ENCODE data around the gene PTPRN2. TPM values are rescaled to one million over a fixed set of nuclear protein-coding genes. Genes with fewer than 3 reads are reported as not detected.
A peak's percentile ranks its signal among the peaks of the same experiment; 100 is the strongest.

The PTPRN2 gene
- total and polyA plus RNA-seq, 9 of the 15 experiments (the other 6 are each of a cell fraction or from before 2014, with no cell fraction given) = not detected

GRCh38 chr7:157498657-157499056 is 1089.0 kb downstream of the PTPRN2 start:
- Histone ChIP-seq H3K27me3 (ENCODE audit: control insufficient read depth in 2 of 2, insufficient read depth in 2 of 2, low read length in 2 of 2) (peaks cover 47 to 90% of the 10 kb centered on the region in 2 experiments; a peak in 4 of 5 replicates), H3K4me3 (no peak overlapping the region), H3K9me1 (ENCODE audit: control insufficient read depth, insufficient read depth, low read length) (no peaks in the 10 kb centered on the region), H3K9me3 (replicated peaks; ENCODE audit: control insufficient read depth, insufficient read depth, low read depth, low read length) (no peaks in the 10 kb centered on the region), H3K79me2 (ENCODE audit: control insufficient read depth, insufficient read depth, low read length) (no peaks in the 10 kb centered on the region), H3K4me2 (ENCODE audit: insufficient read depth, low read length) (no peak overlapping the region), H4K20me1 (replicated peaks; ENCODE audit: control insufficient read depth, insufficient read depth, low read length) (peaks cover 5% of the 10 kb centered on the region; the same call in 1 of the 2 replicates), H3K9ac (ENCODE audit: insufficient read depth in 1 of 2, low read depth in 2 of 2, low read length in 2 of 2) (no peak overlapping the region), H3K36me3 (ENCODE audit: control insufficient read depth, insufficient read depth, low read length) (no peaks in the 10 kb centered on the region), H3K4me1 (replicated peaks in 1 of 2; ENCODE audit: control insufficient read depth in 2 of 2, insufficient read depth in 2 of 2, low read length in 2 of 2) (peaks cover 0 to 9% of the 10 kb centered on the region in 2 experiments; a peak in 1 of 5 replicates), H2AFZ (ENCODE audit: low read depth, low read length) (no peak overlapping the region), H3K27ac (ENCODE audit: extremely low read depth, low read depth, low read length) (no peak overlapping the region)
- BruUV-seq (replicated peaks) = no TSS peak
- intact Hi-C loops (cut with micrococcal nuclease) = no loop called here
- 5% methylated on average over 12 of the region's 12 CpGs for WGBS (ENCODE audit: insufficient coverage, low coverage, missing lambda C conversion rate)
- DNase-seq (ENCODE audit: extremely low read depth in 1 of 4, low spot score in 3 of 4) (no peak), FAIRE-seq (no peak), ATAC-seq (peak; percentile 11; the same call in 2 of the 3 replicates)
- TF ChIP-seq NRF1 (conservative IDR thresholded peaks at IDR 0.05 in 1 of 2, IDR thresholded peaks at IDR 0.05 in 1 of 2) = peak in 1 of 2 experiments; percentile 14; a peak in 1 of 4 replicates
- no peak for TF ChIP-seq CHD1 (IDR thresholded peaks at IDR 0.05; ENCODE audit: low read length)
- POLR2A ChIA-PET = no interaction called here
- CTCF ChIA-PET (ENCODE audit: low intra/inter-chr PET ratio) = no interaction called here
- in situ Hi-C loops (cut with MboI) = no loop called here

GRCh38 chr7:157497744-157498651 is 1089.6 kb downstream of the PTPRN2 start:
- Histone ChIP-seq H3K9me3 (replicated peaks; ENCODE audit: control insufficient read depth, insufficient read depth, low read depth, low read length) (no peaks in the 10 kb centered on the region), H3K9ac (ENCODE audit: insufficient read depth in 1 of 2, low read depth in 2 of 2, low read length in 2 of 2) (no peak overlapping the region), H3K9me1 (ENCODE audit: control insufficient read depth, insufficient read depth, low read length) (no peaks in the 10 kb centered on the region), H2AFZ (ENCODE audit: low read depth, low read length) (no peak overlapping the region), H3K27ac (ENCODE audit: extremely low read depth, low read depth, low read length) (no peak overlapping the region), H3K27me3 (ENCODE audit: control insufficient read depth in 2 of 2, insufficient read depth in 2 of 2, low read length in 2 of 2) (peaks cover 47 to 90% of the 10 kb centered on the region in 2 experiments; a peak in 4 of 5 replicates), H3K79me2 (ENCODE audit: control insufficient read depth, insufficient read depth, low read length) (no peaks in the 10 kb centered on the region), H3K4me3 (no peak overlapping the region), H4K20me1 (replicated peaks; ENCODE audit: control insufficient read depth, insufficient read depth, low read length) (peaks cover 5% of the 10 kb centered on the region; the same call in 1 of the 2 replicates), H3K4me2 (ENCODE audit: insufficient read depth, low read length) (no peak overlapping the region), H3K36me3 (ENCODE audit: control insufficient read depth, insufficient read depth, low read length) (no peaks in the 10 kb centered on the region), H3K4me1 (replicated peaks in 1 of 2; ENCODE audit: control insufficient read depth in 2 of 2, insufficient read depth in 2 of 2, low read length in 2 of 2) (peaks cover 0 to 9% of the 10 kb centered on the region in 2 experiments; a peak in 1 of 5 replicates)
- POLR2A ChIA-PET = interaction anchor here (0.7 to 0.9 kb wide), 2 partner anchors 10 to 779 kb away, joined by 3 read pairs; no protein-coding TSS in a partner anchor
- CTCF ChIA-PET (ENCODE audit: low intra/inter-chr PET ratio) = no interaction called here
- no peak for ATAC-seq
- whole genome bisulfite sequencing (ENCODE audit: insufficient coverage, low coverage, missing lambda C conversion rate) = 12% methylated on average over 33 of the region's 33 CpGs
- no TSS peak for BruUV-seq (replicated peaks)
- in situ Hi-C loops (cut with MboI) (no loop called here), intact Hi-C loops (cut with micrococcal nuclease) (no loop called here)
- FAIRE-seq = no peak
- no peak for DNase-seq (ENCODE audit: extremely low read depth in 1 of 4, low spot score in 3 of 4)
- TF ChIP-seq SRSF7 (optimal IDR thresholded peaks at IDR 0.05; ENCODE audit: low read depth, low read length) = no peak
- TF ChIP-seq ZBTB49 (CRISPR knock-in tag; IDR thresholded peaks at IDR 0.05; ENCODE audit: borderline replicate concordance) = no peak
- no peak for TF ChIP-seq TCF3 (CRISPR knock-in tag; IDR thresholded peaks at IDR 0.05)
- TF ChIP-seq FOXM1 (IDR thresholded peaks at IDR 0.05; ENCODE audit: low read depth) = no peak
- no peak for TF ChIP-seq FOXM1 (CRISPR knock-in tag; IDR thresholded peaks at IDR 0.05; ENCODE audit: low read depth)
- no peak for TF ChIP-seq ZNF212 (CRISPR knock-in tag; IDR thresholded peaks at IDR 0.05)
- TF ChIP-seq CCAR2 (IDR thresholded peaks at IDR 0.05; ENCODE audit: low read depth, low read length) = no peak
- no peak for TF ChIP-seq POLR2AphosphoS2 (IDR thresholded peaks at IDR 0.05; ENCODE audit: low read length)
- TF ChIP-seq ARNT (IDR thresholded peaks at IDR 0.05) = no peak
- peak; percentile 54; the same call in 1 of the 2 replicates for TF ChIP-seq NR2C1 (IDR thresholded peaks at IDR 0.05)
- peak; percentile 43; the same call in 1 of the 2 replicates for TF ChIP-seq NR2C1 (tag; IDR thresholded peaks at IDR 0.05)
- TF ChIP-seq HNRNPH1 (optimal IDR thresholded peaks at IDR 0.05; ENCODE audit: low read depth, low read length) = no peak
